ENCODE data around the gene COX15.

The COX15 gene

GRCh38 chr10:99768556-99768955 lies 36.6 kb upstream of the COX15 start:
- no peak for DNase-seq (ENCODE audit: extremely low read depth, low read depth)
- TF ChIP-seq CTCF (IDR thresholded peaks at IDR 0.05; ENCODE audit: low read depth, low read length) = no peak

GRCh38 chr10:99767901-99768300 lies 36.0 kb upstream of the COX15 start:
- TF ChIP-seq CTCF (IDR thresholded peaks at IDR 0.05; ENCODE audit: low read depth, low read length) = no peak

GRCh38 chr10:99766302-99766681 lies 34.4 kb upstream of the COX15 start:
- DNase-seq (ENCODE audit: extremely low read depth, low read depth) = no peak
- TF ChIP-seq CTCF (IDR thresholded peaks at IDR 0.05; ENCODE audit: low read depth, low read length) = no peak

More at GRCh38 chr10:99767901-99768300, 36.0 kb upstream of the COX15 start:
- DNase-seq (ENCODE audit: extremely low read depth, low read depth) = no peak

- no peak for DNase-seq (ENCODE audit: extremely low read depth, low read depth)
- no peak for TF ChIP-seq CTCF (IDR thresholded peaks at IDR 0.05; ENCODE audit: low read depth, low read length)
These were observed 33.9 kb upstream of the COX15 start for GRCh38 chr10:99765672-99766301.

GRCh38 chr10:99761365-99761764 lies 29.4 kb upstream of the COX15 start:
- no peak for TF ChIP-seq CTCF (IDR thresholded peaks at IDR 0.05; ENCODE audit: low read depth, low read length)
- no peak for DNase-seq (ENCODE audit: extremely low read depth, low read depth)

GRCh38 chr10:99760321-99760720 lies 28.4 kb upstream of the COX15 start:
- DNase-seq (ENCODE audit: extremely low read depth, low read depth) = no peak
- no peak for TF ChIP-seq CTCF (IDR thresholded peaks at IDR 0.05; ENCODE audit: low read depth, low read length)

GRCh38 chr10:99758211-99758891 lies 26.4 kb upstream of the COX15 start:
- DNase-seq (ENCODE audit: extremely low read depth, low read depth) = no peak
- TF ChIP-seq CTCF (IDR thresholded peaks at IDR 0.05; ENCODE audit: low read depth, low read length) = no peak

All from AG09319 (cell line).